ENCODE data around the gene SLC6A4.

- TF ChIP-seq CTCF (IDR thresholded peaks at IDR 0.05; ENCODE audit: low read depth, low read length, poor library complexity, severe bottlenecking) (no peak), EZH2phosphoT487 (IDR thresholded peaks at IDR 0.05; ENCODE audit: borderline replicate concordance, low read length) (no peak)
Measured at GRCh38 chr17:30225112-30225511, 10.4 kb downstream of the SLC6A4 start.
